Measurements from ENCODE around the gene SLC25A21.

The SLC25A21 gene

GRCh38 chr14:37045340-37046061, 126.9 kb downstream of the SLC25A21 start:
- in situ Hi-C loops (cut with MboI; ENCODE audit: low pct_unique_long_range_greater_than_20kb, low sequenced_read_pairs, unreplicated experiment), result no loop called here
- DNase-seq (ENCODE audit: low spot score), result no peak

GRCh38 chr14:37037636-37038387, 134.6 kb downstream of the SLC25A21 start:
- no peak for TF ChIP-seq CTCF (IDR thresholded peaks at IDR 0.05; ENCODE audit: extremely low read depth, insufficient read depth, missing control alignments)
- in situ Hi-C loops (cut with MboI; ENCODE audit: low pct_unique_long_range_greater_than_20kb, low sequenced_read_pairs, unreplicated experiment), result no loop called here

More at GRCh38 chr14:37045340-37046061, 126.9 kb downstream of the SLC25A21 start:
- no peak for TF ChIP-seq CTCF (IDR thresholded peaks at IDR 0.05; ENCODE audit: extremely low read depth, insufficient read depth, missing control alignments)

GRCh38 chr14:37036669-37037341, 135.6 kb downstream of the SLC25A21 start:
- in situ Hi-C loops (cut with MboI; ENCODE audit: low pct_unique_long_range_greater_than_20kb, low sequenced_read_pairs, unreplicated experiment), result no loop called here
- no peak for TF ChIP-seq CTCF (IDR thresholded peaks at IDR 0.05; ENCODE audit: extremely low read depth, insufficient read depth, missing control alignments)
- DNase-seq (ENCODE audit: low spot score), result no peak

More at GRCh38 chr14:37037636-37038387, 134.6 kb downstream of the SLC25A21 start:
- DNase-seq (ENCODE audit: low spot score), result no peak

GRCh38 chr14:37035401-37035800, 137.0 kb downstream of the SLC25A21 start:
- TF ChIP-seq CTCF (IDR thresholded peaks at IDR 0.05; ENCODE audit: extremely low read depth, insufficient read depth, missing control alignments), result no peak
- in situ Hi-C loops (cut with MboI; ENCODE audit: low pct_unique_long_range_greater_than_20kb, low sequenced_read_pairs, unreplicated experiment), result no loop called here
- no peak for DNase-seq (ENCODE audit: low spot score)

GRCh38 chr14:37034410-37035285, 137.8 kb downstream of the SLC25A21 start:
- DNase-seq (ENCODE audit: low spot score), result no peak
- in situ Hi-C loops (cut with MboI; ENCODE audit: low pct_unique_long_range_greater_than_20kb, low sequenced_read_pairs, unreplicated experiment), result no loop called here
- no peak for TF ChIP-seq CTCF (IDR thresholded peaks at IDR 0.05; ENCODE audit: extremely low read depth, insufficient read depth, missing control alignments)

GRCh38 chr14:37032863-37033262, 139.5 kb downstream of the SLC25A21 start:
- no peak for DNase-seq (ENCODE audit: low spot score)
- in situ Hi-C loops (cut with MboI; ENCODE audit: low pct_unique_long_range_greater_than_20kb, low sequenced_read_pairs, unreplicated experiment), result no loop called here
- TF ChIP-seq CTCF (IDR thresholded peaks at IDR 0.05; ENCODE audit: extremely low read depth, insufficient read depth, missing control alignments), result no peak
